ENCODE data around the gene MAP3K10.

GRCh38 chr19:40241125-40241808 lies 50.0 kb downstream of the MAP3K10 start:
- no peak for TF ChIP-seq CTCF (IDR thresholded peaks at IDR 0.05; ENCODE audit: poor library complexity, severe bottlenecking)
- no peak for TF ChIP-seq POLR2AphosphoS5 (IDR thresholded peaks at IDR 0.05)

All from neural cell (in vitro differentiated cells).